HepG2 (cell line): ENCODE results near the gene AGXT. TPM values are rescaled to one million over a fixed set of nuclear protein-coding genes. Genes with fewer than 3 reads are reported as not detected.
A peak's percentile ranks its signal among the peaks of the same experiment; 100 is the strongest.

ENCODE experiments used
- CENPT ChIP-seq: sonication (generic); formaldehyde crosslinking; IDR thresholded peaks from 2 replicates; pipeline ENCODE4 v1.8.0; 2022; ENCODE audit warnings: low read depth, mild to moderate bottlenecking, moderate library complexity, missing genetic modification reagents
- CHD4 ChIP-seq: fragments of 200-600 bp; sonication (generic); IDR thresholded peaks from 2 replicates; pipeline ENCODE4 v1.7.0; 2017; ENCODE audit warnings: mild to moderate bottlenecking, low read length, borderline replicate concordance
- ELF3 ChIP-seq: IDR thresholded peaks from 2 replicates; pipeline ENCODE4 v1.6.1; 2016; ENCODE audit warnings: missing genetic modification reagents, missing compliant biosample characterization
- HNRNPUL1 ChIP-seq: fragments of 200-400 bp; formaldehyde crosslinking; IDR thresholded peaks from 2 replicates; pipeline ENCODE4 v1.6.1; 2017; ENCODE audit warnings: low read depth, mild to moderate bottlenecking, low read length, moderate library complexity
- HOXA9 ChIP-seq: sonication (generic); formaldehyde crosslinking; IDR thresholded peaks from 2 replicates; pipeline ENCODE4 v1.8.1; 2022; ENCODE audit warnings: missing genetic modification reagents, mild to moderate bottlenecking, moderate library complexity, borderline replicate concordance
- IRX3 ChIP-seq: sonication (generic); formaldehyde crosslinking; IDR thresholded peaks from 2 replicates; pipeline ENCODE4 v1.8.1; 2023; ENCODE audit warnings: mild to moderate bottlenecking, low read depth, missing genetic modification reagents, borderline replicate concordance
- NR2F1 ChIP-seq, 2 experiments: fragments of 450-650 bp in 1 of 2; formaldehyde crosslinking in 1 of 2; IDR thresholded peaks; 2 replicates each; pipeline versions ENCODE4 v1.5.0 to v1.6.1; 2016 to 2020; ENCODE audit warnings: mild to moderate bottlenecking in 1 of 2, missing compliant biosample characterization in 1 of 2, missing genetic modification reagents in 1 of 2, moderate library complexity in 1 of 2
- REPIN1 ChIP-seq: sonication (generic); formaldehyde crosslinking; IDR thresholded peaks from 2 replicates; pipeline ENCODE4 v1.8.0; 2022; ENCODE audit warnings: missing genetic modification reagents, low read depth, mild to moderate bottlenecking, borderline replicate concordance
- SMARCE1 ChIP-seq: fragments of 450-650 bp; IDR thresholded peaks from 2 replicates; pipeline ENCODE4 v1.6.1; 2017; ENCODE audit warnings: borderline replicate concordance
- ZBTB46 ChIP-seq: sonication (generic); formaldehyde crosslinking; IDR thresholded peaks from 2 replicates; pipeline ENCODE4 v1.4.0; 2020; ENCODE audit warnings: mild to moderate bottlenecking, missing genetic modification reagents, borderline replicate concordance
- ZMAT5 ChIP-seq: sonication (generic); formaldehyde crosslinking; IDR thresholded peaks from 2 replicates; pipeline ENCODE4 v1.5.0; 2020; ENCODE audit warnings: mild to moderate bottlenecking, low read depth, missing genetic modification reagents, borderline replicate concordance
- ZNF12 ChIP-seq: sonication (generic); formaldehyde crosslinking; IDR thresholded peaks from 2 replicates; pipeline ENCODE4 v1.5.0; 2020; ENCODE audit warnings: missing genetic modification reagents
- ZNF256 ChIP-seq: sonication (generic); formaldehyde crosslinking; conservative IDR thresholded peaks from 2 replicates; pipeline ENCODE4 v1.4.0; 2020; ENCODE audit warnings: missing genetic modification reagents
- ZNF556 ChIP-seq: sonication (generic); formaldehyde crosslinking; IDR thresholded peaks from 2 replicates; pipeline ENCODE4 v1.4.0; 2020; ENCODE audit warnings: mild to moderate bottlenecking, missing genetic modification reagents, borderline replicate concordance
- ZNF580 ChIP-seq: IDR thresholded peaks from 2 replicates; pipeline ENCODE4 v1.6.1; 2016; ENCODE audit warnings: low read depth, borderline replicate concordance
- ZNF609 ChIP-seq: sonication (generic); formaldehyde crosslinking; IDR thresholded peaks from 2 replicates; pipeline ENCODE4 v1.4.0; 2020; ENCODE audit warnings: mild to moderate bottlenecking, missing genetic modification reagents, borderline replicate concordance
- ZUFSP ChIP-seq: sonication (generic); formaldehyde crosslinking; IDR thresholded peaks from 2 replicates; pipeline ENCODE4 v1.9.0; 2021; ENCODE audit warnings: missing genetic modification reagents, mild to moderate bottlenecking, borderline replicate concordance
- ZZZ3 ChIP-seq: sonication (generic); formaldehyde crosslinking; IDR thresholded peaks from 2 replicates; pipeline ENCODE4 v1.4.0; 2020; ENCODE audit warnings: missing genetic modification reagents, mild to moderate bottlenecking, borderline replicate concordance
- polyA plus RNA-seq, 8 experiments: library from polyadenylated mRNA; depleted of rRNA in 3 of 8; stranded (reverse) in 7 of 8; unstranded in 1 of 8; fragments of >200 nt; fragmentation: Illumina TruSeq in 4 of 8; extraction: Trizol in 4 of 8; gene quantifications; 2 replicates each; pipeline versions ENCODE4 v1.2.1 to v1.2.3, GENCODE V29; 2011 to 2016; ENCODE audit warnings: low read depth in 4 of 8, missing spikeins in 1 of 8, mixed read lengths in 1 of 8; ENCODE audit not compliant: insufficient read depth in 1 of 8
- total RNA-seq, 5 experiments: library from RNA; depleted of rRNA; stranded (reverse); fragments of >200 nt; fragmentation: Illumina TruSeq; extraction: Trizol; gene quantifications; 2 replicates each; pipeline ENCODE4 v1.2.3, GENCODE V29; 2016; ENCODE audit warnings: low read depth in 1 of 5

Gene AGXT
- total and polyA plus RNA-seq, 2 of the 13 experiments (the other 11 are each of a cell fraction or from before 2014, with no cell fraction given): 41.9 to 96.1 TPM

GRCh38 chr2:240856151-240856980, 12.3 kb upstream of the AGXT start (continued):
- TF ChIP-seq IRX3 (0 out of 2 replicates have a peak, but pooled peaks have one; percentile 31), ZNF580 (no peak), HOXA9 (no peak), ZNF609 (CRISPR knock-in tag) (peak; percentile 63; the same call in 1 of the 2 replicates), ZNF256 (CRISPR knock-in tag) (no peak), HNRNPUL1 (no peak), NR2F1 (CRISPR knock-in tag; IDR thresholded peaks at IDR 0.05) (peak in 1 of 2 experiments; percentile 57; a peak in 2 of 4 replicates), SMARCE1 (no peak), CENPT (CRISPR knock-in tag) (0 out of 2 replicates have a peak, but pooled peaks have one; percentile 46), ZUFSP (CRISPR knock-in tag) (no peak), ZNF556 (CRISPR knock-in tag) (peak; percentile 54; the same call in 1 of the 2 replicates), CHD4 (no peak), ELF3 (peak; percentile 50; the same call in 1 of the 2 replicates), REPIN1 (CRISPR knock-in tag) (peak; percentile 16; the same call in 1 of the 2 replicates), ZNF12 (CRISPR knock-in tag) (peak; percentile 56; the same call in 1 of the 2 replicates), ZBTB46 (CRISPR knock-in tag) (no peak), ZZZ3 (CRISPR knock-in tag) (peak; percentile 85; the same call in 1 of the 2 replicates), ZMAT5 (no peak)
